Measurements from ENCODE around the gene TK1.

- no peak for TF ChIP-seq EZH2phosphoT487 (IDR thresholded peaks at IDR 0.05; ENCODE audit: borderline replicate concordance, low read length)
- TF ChIP-seq CTCF (IDR thresholded peaks at IDR 0.05; ENCODE audit: low read depth, low read length, poor library complexity, severe bottlenecking) = no peak
Observed at GRCh38 chr17:78232859-78233173, 46.0 kb upstream of the TK1 start.
